Neuronal stem cell (in vitro differentiated cells): ENCODE data around the gene SLC5A5.

Experiments used
- DNase-seq: peaks from one replicate; pipeline ENCODE4 v3.0.0-alpha.2; 2013; ENCODE audit warnings: low spot score
- H2AFZ ChIP-seq: one replicate; pipeline ENCODE4 v1.6.1; 2013; ENCODE audit warnings: mild to moderate bottlenecking, low read length, inconsistent platforms
- H2AK5ac ChIP-seq: 2 replicates; pipeline ENCODE4 v1.6.1; 2013; ENCODE audit warnings: low read depth, mild to moderate bottlenecking, inconsistent platforms, low read length, moderate library complexity, mixed read lengths
- H2BK120ac ChIP-seq: 2 replicates; pipeline ENCODE4 v1.6.1; 2013; ENCODE audit warnings: low read depth, mild to moderate bottlenecking, inconsistent platforms, low read length, moderate library complexity, mixed read lengths
- H2BK12ac ChIP-seq: one replicate; pipeline ENCODE4 v1.6.1; 2013; ENCODE audit warnings: low read length, inconsistent platforms
- H2BK15ac ChIP-seq: 2 replicates; pipeline ENCODE4 v1.6.1; 2013; ENCODE audit warnings: mild to moderate bottlenecking, low read length, inconsistent platforms, mixed read lengths
- H2BK5ac ChIP-seq: one replicate; pipeline ENCODE4 v1.6.1; 2013; ENCODE audit warnings: inconsistent platforms, mild to moderate bottlenecking, low read length, moderate library complexity
- H3K14ac ChIP-seq: one replicate; pipeline ENCODE4 v1.6.1; 2013; ENCODE audit warnings: low read length, inconsistent platforms
- H3K18ac ChIP-seq: 2 replicates; pipeline ENCODE4 v1.6.1; 2013; ENCODE audit warnings: low read length, inconsistent platforms
- H3K23ac ChIP-seq: 2 replicates; pipeline ENCODE4 v1.6.1; 2013; ENCODE audit warnings: low read depth, mild to moderate bottlenecking, mixed read lengths, low read length, inconsistent platforms; ENCODE audit not compliant: poor library complexity
- H3K27ac ChIP-seq: replicated peaks from 3 replicates; pipeline ENCODE4 v1.5.1; 2013; ENCODE audit warnings: low read length, inconsistent platforms
- H3K27me3 ChIP-seq, 3 experiments: 2 replicates each; pipeline ENCODE4 v1.6.1; 2013; ENCODE audit warnings: low read length in 3 of 3, mild to moderate bottlenecking in 2 of 3, inconsistent platforms in 1 of 3, low read depth in 1 of 3, mixed read lengths in 1 of 3, moderate library complexity in 1 of 3; ENCODE audit not compliant: control insufficient read depth in 3 of 3, insufficient read depth in 3 of 3
- H3K36me3 ChIP-seq, 2 donors: replicated peaks in 1 of 2; 2 replicates each; pipeline ENCODE4 v1.6.1; 2013; ENCODE audit warnings: low read length in 2 of 2; ENCODE audit not compliant: control insufficient read depth in 2 of 2, insufficient read depth in 2 of 2
- H3K4ac ChIP-seq: 2 replicates; pipeline ENCODE4 v1.6.1; 2013; ENCODE audit warnings: inconsistent platforms, mild to moderate bottlenecking, low read length, moderate library complexity
- H3K4me1 ChIP-seq, 2 donors: 1 replicate in 1 of 2; 2 replicates in 1 of 2; pipeline ENCODE4 v1.6.1; 2013; ENCODE audit warnings: low read length in 2 of 2, low read depth in 1 of 2; ENCODE audit not compliant: control insufficient read depth in 2 of 2, insufficient read depth in 1 of 2
- H3K4me2 ChIP-seq: one replicate; pipeline ENCODE4 v1.6.1; 2013; ENCODE audit warnings: mild to moderate bottlenecking, low read length, inconsistent platforms; ENCODE audit not compliant: insufficient read depth, poor library complexity, severe bottlenecking
- H3K4me3 ChIP-seq, 2 donors: 2 replicates each; pipeline ENCODE4 v1.5.1; 2013; ENCODE audit warnings: low read length in 2 of 2, mild to moderate bottlenecking in 2 of 2, inconsistent platforms in 1 of 2, moderate library complexity in 1 of 2
- H3K79me1 ChIP-seq: one replicate; pipeline ENCODE4 v1.6.1; 2013; ENCODE audit warnings: low read depth, mild to moderate bottlenecking, inconsistent platforms, low read length, moderate library complexity
- H3K9ac ChIP-seq: one replicate; pipeline ENCODE4 v1.6.1; 2013; ENCODE audit warnings: mild to moderate bottlenecking, low read depth, low read length, inconsistent platforms; ENCODE audit not compliant: poor library complexity
- H3K9me3 ChIP-seq, 2 donors: replicated peaks in 1 of 2; 2 replicates each; pipeline versions ENCODE3 to v1.6.1; 2013; ENCODE audit warnings: low read length in 2 of 2, mild to moderate bottlenecking in 2 of 2, inconsistent platforms in 1 of 2, low read depth in 1 of 2, mixed read lengths in 1 of 2, moderate library complexity in 1 of 2; ENCODE audit not compliant: control insufficient read depth in 2 of 2, insufficient read depth in 1 of 2
- H4K8ac ChIP-seq: one replicate; pipeline ENCODE4 v1.6.1; 2013; ENCODE audit warnings: low read depth, mild to moderate bottlenecking, inconsistent platforms, low read length, moderate library complexity
- H4K91ac ChIP-seq: one replicate; pipeline ENCODE4 v1.6.1; 2013; ENCODE audit warnings: low read length, low read depth, mild to moderate bottlenecking, inconsistent platforms; ENCODE audit not compliant: poor library complexity
- WGBS, 2 donors: extraction: QIAGEN DNeasy Blood & Tissue Kit; methylation state at CpG; one replicate each; pipeline ENCODE4 v1.1.7; 2013; ENCODE audit warnings: missing lambda C conversion rate in 2 of 2, mixed read lengths in 1 of 2; ENCODE audit not compliant: insufficient read length in 2 of 2, insufficient replicate concordance in 1 of 2; ENCODE audit errors: extremely low coverage in 2 of 2; 5-methylcytosine and 5-hydroxymethylcytosine counted together

Gene SLC5A5

GRCh38 chr19:17933414-17934129, 61.8 kb downstream of the SLC5A5 start:
- Histone ChIP-seq H2BK12ac (no peak overlapping the region), H4K91ac (no peak overlapping the region), H3K18ac (peak overlapping the region; percentile 44), H2AK5ac (peak overlapping the region; percentile 63), H3K4me1 (peaks cover 6 to 11% of the 10 kb centered on the region in 2 donors), H3K4me2 (peak overlapping the region; percentile 78), H3K9me3 (no peaks in the 10 kb centered on the region), H3K4ac (no peak overlapping the region), H3K27me3 (no peaks in the 10 kb centered on the region), H3K79me1 (peaks cover 5% of the 10 kb centered on the region), H2BK15ac (no peak overlapping the region), H3K4me3 (peak overlapping the region; percentile 71 to 92), H2AFZ (peak overlapping the region; percentile 96), H3K14ac (no peak overlapping the region), H3K23ac (peak overlapping the region; percentile 32), H3K36me3 (peaks cover 5 to 9% of the 10 kb centered on the region in 2 donors), H2BK120ac (no peak overlapping the region), H2BK5ac (peak overlapping the region; percentile 14), H4K8ac (no peak overlapping the region), H3K9ac (peak overlapping the region; percentile 80), H3K27ac (no peak overlapping the region)
- no peak for DNase-seq
- no CpG with 5 or more reads among the region's 19 CpGs for WGBS, 2 donors

- Histone ChIP-seq H3K27me3 (no peaks in the 10 kb centered on the region), H3K4ac (no peak overlapping the region), H2AK5ac (no peak overlapping the region), H3K4me3 (no peak overlapping the region), H3K4me1 (peaks cover 6 to 11% of the 10 kb centered on the region in 2 donors), H3K18ac (no peak overlapping the region), H2BK5ac (no peak overlapping the region), H2BK15ac (no peak overlapping the region), H3K27ac (no peak overlapping the region), H3K23ac (no peak overlapping the region), H2BK120ac (no peak overlapping the region), H3K14ac (no peak overlapping the region), H3K79me1 (peaks cover 5% of the 10 kb centered on the region), H3K9ac (no peak overlapping the region), H3K9me3 (no peaks in the 10 kb centered on the region), H3K4me2 (no peak overlapping the region), H2BK12ac (no peak overlapping the region), H3K36me3 (peaks cover 16 to 21% of the 10 kb centered on the region in 2 donors), H4K8ac (no peak overlapping the region), H2AFZ (no peak overlapping the region), H4K91ac (no peak overlapping the region)
- WGBS, 2 donors, result no CpG with 5 or more reads among the region's 21 CpGs
- no peak for DNase-seq
Observed at GRCh38 chr19:17936379-17936778, 64.6 kb downstream of the SLC5A5 start.

GRCh38 chr19:17937371-17937900, 65.7 kb downstream of the SLC5A5 start:
- Histone ChIP-seq H2BK120ac (no peak overlapping the region), H3K27ac (no peak overlapping the region), H3K18ac (no peak overlapping the region), H3K36me3 (peaks cover 16 to 31% of the 10 kb centered on the region in 2 donors), H3K9me3 (no peaks in the 10 kb centered on the region), H3K4ac (no peak overlapping the region), H3K14ac (no peak overlapping the region), H2AFZ (no peak overlapping the region), H3K4me2 (no peak overlapping the region), H3K4me3 (peak overlapping the region in 1 of 2 donors; percentile 12), H2BK12ac (no peak overlapping the region), H2BK15ac (no peak overlapping the region), H4K8ac (no peak overlapping the region), H2BK5ac (no peak overlapping the region), H3K4me1 (peaks cover 6% of the 10 kb centered on the region in 2 donors), H3K23ac (no peak overlapping the region), H3K9ac (peak overlapping the region; percentile 63), H2AK5ac (no peak overlapping the region), H3K27me3 (no peaks in the 10 kb centered on the region), H3K79me1 (peaks cover 5% of the 10 kb centered on the region), H4K91ac (no peak overlapping the region)
- WGBS, 2 donors, result no CpG with 5 or more reads among the region's 9 CpGs
- no peak for DNase-seq

- no peak overlapping the region for H3K23ac ChIP-seq
- H2BK15ac ChIP-seq, result no peak overlapping the region
- H3K27ac ChIP-seq, result no peak overlapping the region
- H3K36me3 ChIP-seq, result peaks cover 16 to 38% of the 10 kb centered on the region in 2 donors
- H3K4me3 ChIP-seq, result no peak overlapping the region
- no peak overlapping the region for H3K4me2 ChIP-seq
- peaks cover 6 to 8% of the 10 kb centered on the region in 2 donors for H3K4me1 ChIP-seq
- DNase-seq, result no peak
- peaks cover 5% of the 10 kb centered on the region for H3K79me1 ChIP-seq
- H2BK120ac ChIP-seq, result no peak overlapping the region
- no peaks in the 10 kb centered on the region for H3K9me3 ChIP-seq
- H3K4ac ChIP-seq, result no peak overlapping the region
- no peaks in the 10 kb centered on the region for H3K27me3 ChIP-seq
- no peak overlapping the region for H4K8ac ChIP-seq
- no peak overlapping the region for H2AFZ ChIP-seq
- H3K14ac ChIP-seq, result no peak overlapping the region
- H3K18ac ChIP-seq, result no peak overlapping the region
- no peak overlapping the region for H4K91ac ChIP-seq
- H2AK5ac ChIP-seq, result no peak overlapping the region
- WGBS, 2 donors, result no CpG with 5 or more reads among the region's 7 CpGs
- H2BK12ac ChIP-seq, result no peak overlapping the region
- H2BK5ac ChIP-seq, result no peak overlapping the region
- H3K9ac ChIP-seq, result no peak overlapping the region
Observed at GRCh38 chr19:17938092-17938845, 66.5 kb downstream of the SLC5A5 start.
